Vagina (tissue), 2 donors: ENCODE measurements around the gene CXCL13. TPM values are rescaled to one million over a fixed set of nuclear protein-coding genes. Genes with fewer than 3 reads are reported as not detected.
"Not testable (repeated sequence)": the region's sequence is repeated elsewhere in the genome, so short reads cannot be mapped to it uniquely, and the experiment has no call there.

Experiments
- DNase-seq, 2 donors: peaks; one replicate each; pipeline ENCODE4 v3.0.0-alpha.2; 2017; ENCODE audit errors: extremely low spot score in 2 of 2
- H3K27ac ChIP-seq: fragments of 200-600 bp; sonication (generic); one replicate; pipeline ENCODE4 v1.5.1; 2019
- H3K27me3 ChIP-seq: fragments of 200-600 bp; sonication (generic); one replicate; pipeline ENCODE4 v1.5.1; 2019
- H3K36me3 ChIP-seq, 2 donors: fragments of 200-600 bp; sonication (generic); one replicate each; pipeline ENCODE4 v1.5.1; 2017 to 2019
- H3K4me1 ChIP-seq: fragments of 200-600 bp; sonication (generic); one replicate; pipeline ENCODE4 v1.5.1; 2019
- H3K4me3 ChIP-seq, 2 donors: fragments of 200-600 bp; sonication (generic); 1 replicate in 1 of 2; 2 replicates in 1 of 2; pipeline ENCODE4 v1.5.1; 2016 to 2019
- H3K9me3 ChIP-seq: fragments of 200-600 bp; sonication (generic); one replicate; pipeline ENCODE4 v1.5.1; 2019
- POLR2A ChIP-seq, 2 donors: fragments of 450-650 bp; IDR thresholded peaks; one replicate each; pipeline ENCODE4 v1.6.1; 2017; ENCODE audit warnings: antibody characterized with exemption in 2 of 2, mild to moderate bottlenecking in 2 of 2, moderate library complexity in 2 of 2
- POLR2AphosphoS5 ChIP-seq, 2 donors: sonication (generic); formaldehyde crosslinking; IDR thresholded peaks; one replicate each; pipeline ENCODE4 v1.9.0; 2017; ENCODE audit warnings: antibody characterized with exemption in 2 of 2, mild to moderate bottlenecking in 2 of 2, low read depth in 1 of 2; ENCODE audit not compliant: insufficient read depth in 1 of 2
- intact Hi-C: fragments of 100-400 bp; cut with DNase I; formaldehyde crosslinking; loops from one replicate; pipeline ENCODE4 v1.15.1; 2023
- total RNA-seq: library from RNA; depleted of rRNA; stranded (reverse); fragments of >200 nt; gene quantifications from one replicate; pipeline ENCODE4 v1.2.3, GENCODE V29; 2016
- TF ChIP-seq, protein P1 (sequence below), 3 experiments: fragments of 450-650 bp in 2 of 3; fragments of 200-600 bp in 1 of 3; sonication (generic) in 1 of 3; IDR thresholded peaks; one replicate each; pipeline ENCODE4 v1.5.1; 2017 to 2019; ENCODE audit warnings: antibody characterized with exemption in 3 of 3, mild to moderate bottlenecking in 2 of 3, moderate library complexity in 2 of 3

The CXCL13 gene
- total RNA-seq, 1 donor from 2014 or later = not detected

DNA sequence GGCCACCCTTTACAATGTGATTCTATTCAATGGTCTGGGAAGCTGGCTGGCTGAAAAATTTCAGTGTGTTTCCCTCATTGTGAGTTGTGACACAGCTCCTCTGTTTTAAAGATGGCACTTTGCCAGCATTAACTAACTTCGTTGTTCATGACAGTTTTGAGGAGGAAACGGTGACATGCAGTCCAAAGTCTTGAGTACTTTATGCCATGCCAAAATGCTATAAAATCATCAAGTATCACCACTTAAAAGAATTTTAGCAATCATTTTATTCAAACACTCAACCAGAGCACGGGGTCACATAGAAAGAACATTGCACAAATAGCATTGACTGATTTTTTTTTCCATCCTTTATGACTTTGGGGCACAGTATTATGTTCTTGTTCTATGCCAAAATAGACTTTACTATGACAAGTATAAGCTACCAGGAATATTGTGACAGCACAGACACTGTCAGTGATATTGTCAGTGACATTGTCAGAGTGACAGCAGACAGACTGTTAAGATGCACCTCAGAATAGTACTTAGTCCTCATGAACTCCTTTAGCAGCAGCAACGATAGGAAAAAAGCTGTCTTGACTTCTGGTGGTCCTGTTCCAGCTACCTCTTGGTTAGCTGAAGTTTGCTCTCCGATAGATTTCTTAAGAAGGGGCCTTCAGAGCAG is 46.7 kb downstream of the CXCL13 start:
- Histone ChIP-seq H3K36me3 (no peaks in the 10 kb centered on the region), H3K4me1 (no peaks in the 10 kb centered on the region), H3K4me3 (no peak overlapping the region), H3K27ac (no peak overlapping the region), H3K27me3 (no peaks in the 10 kb centered on the region), H3K9me3 (no peaks in the 10 kb centered on the region)
- TF ChIP-seq, protein P1, sequence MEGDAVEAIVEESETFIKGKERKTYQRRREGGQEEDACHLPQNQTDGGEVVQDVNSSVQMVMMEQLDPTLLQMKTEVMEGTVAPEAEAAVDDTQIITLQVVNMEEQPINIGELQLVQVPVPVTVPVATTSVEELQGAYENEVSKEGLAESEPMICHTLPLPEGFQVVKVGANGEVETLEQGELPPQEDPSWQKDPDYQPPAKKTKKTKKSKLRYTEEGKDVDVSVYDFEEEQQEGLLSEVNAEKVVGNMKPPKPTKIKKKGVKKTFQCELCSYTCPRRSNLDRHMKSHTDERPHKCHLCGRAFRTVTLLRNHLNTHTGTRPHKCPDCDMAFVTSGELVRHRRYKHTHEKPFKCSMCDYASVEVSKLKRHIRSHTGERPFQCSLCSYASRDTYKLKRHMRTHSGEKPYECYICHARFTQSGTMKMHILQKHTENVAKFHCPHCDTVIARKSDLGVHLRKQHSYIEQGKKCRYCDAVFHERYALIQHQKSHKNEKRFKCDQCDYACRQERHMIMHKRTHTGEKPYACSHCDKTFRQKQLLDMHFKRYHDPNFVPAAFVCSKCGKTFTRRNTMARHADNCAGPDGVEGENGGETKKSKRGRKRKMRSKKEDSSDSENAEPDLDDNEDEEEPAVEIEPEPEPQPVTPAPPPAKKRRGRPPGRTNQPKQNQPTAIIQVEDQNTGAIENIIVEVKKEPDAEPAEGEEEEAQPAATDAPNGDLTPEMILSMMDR (IDR thresholded peaks at IDR 0.05) = peak in 1 of 3 experiments; percentile 2
- TF ChIP-seq POLR2AphosphoS5 (IDR thresholded peaks at IDR 0.05; ENCODE audit: insufficient read depth in 1 of 2, low read depth in 1 of 2) (no peak), POLR2A (IDR thresholded peaks at IDR 0.05) (no peak)
- intact Hi-C loops = no loop called here
- DNase-seq = no peak

DNA sequence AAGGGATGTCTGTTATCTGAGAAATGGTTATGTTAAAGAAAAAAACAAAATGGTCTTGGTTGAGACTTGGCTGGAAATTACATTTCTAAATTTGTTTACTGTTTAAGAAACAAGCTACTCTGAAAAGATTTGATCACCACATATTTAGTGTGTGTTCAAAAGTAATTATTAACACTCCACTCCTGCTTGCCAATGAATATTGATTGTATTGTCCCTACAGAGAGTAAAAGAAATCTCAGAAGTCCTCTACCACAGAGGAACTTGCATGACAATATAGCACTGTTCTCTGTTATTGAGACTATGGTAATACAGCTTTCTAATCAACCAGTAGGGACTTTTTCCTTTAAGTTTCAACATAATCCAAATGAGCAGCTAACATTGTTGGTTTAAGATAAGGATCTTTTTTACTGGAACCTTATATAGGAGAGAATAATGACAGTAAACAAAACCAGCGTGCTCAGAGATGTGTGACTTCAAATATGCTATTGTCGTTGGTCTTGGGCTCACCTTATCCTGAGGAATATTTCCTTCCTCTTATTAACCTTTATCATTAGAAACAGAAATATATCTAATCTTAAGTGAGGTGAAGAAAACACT is 47.6 kb downstream of the CXCL13 start:
- DNase-seq = no peak
- Histone ChIP-seq H3K27me3 (no peaks in the 10 kb centered on the region), H3K9me3 (no peaks in the 10 kb centered on the region), H3K36me3 (no peaks in the 10 kb centered on the region), H3K4me1 (no peaks in the 10 kb centered on the region), H3K4me3 (no peak overlapping the region), H3K27ac (no peak overlapping the region)
- intact Hi-C loops = no loop called here
- TF ChIP-seq POLR2A (IDR thresholded peaks at IDR 0.05) (no peak), POLR2AphosphoS5 (IDR thresholded peaks at IDR 0.05; ENCODE audit: insufficient read depth in 1 of 2, low read depth in 1 of 2) (no peak)
- TF ChIP-seq, protein P1 (IDR thresholded peaks at IDR 0.05) = no peak

DNA sequence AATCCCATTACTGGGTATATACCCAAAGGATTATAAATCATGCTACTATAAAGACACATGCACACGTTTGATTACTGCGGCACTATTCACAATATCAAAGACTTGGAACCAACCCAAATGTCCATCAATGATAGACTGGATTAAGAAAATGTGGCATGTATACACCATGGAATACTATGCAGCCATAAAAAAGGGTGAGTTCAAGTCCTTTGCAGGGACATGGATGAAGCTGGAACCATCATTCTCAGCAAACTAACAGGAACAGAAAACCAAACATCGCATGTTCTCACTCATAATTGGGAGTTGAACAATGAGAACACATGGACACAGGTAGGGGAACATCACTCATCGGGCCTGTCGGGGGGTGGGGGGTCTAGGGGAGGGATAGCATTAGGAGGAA is 54.7 kb downstream of the CXCL13 start:
- intact Hi-C loops, H3K4me3 ChIP-seq, H3K27ac ChIP-seq, H3K9me3 ChIP-seq, H3K27me3 ChIP-seq, H3K4me1 ChIP-seq, DNase-seq, H3K36me3 ChIP-seq: not testable (repeated sequence)

Other genes with a start within 250 kb of the CXCL13 start
- gene CNOT6L, start 213.5 kb downstream of the CXCL13 start, total RNA-seq = 22.1 TPM